Urinary bladder (tissue), 4 donors: ENCODE data around the gene MPRIP. TPM values are rescaled to one million over a fixed set of nuclear protein-coding genes. Genes with fewer than 3 reads are reported as not detected.

Experiments
- DNase-seq: peaks from one replicate; pipeline ENCODE4 v3.0.0-alpha.2; 2015; ENCODE audit errors: extremely low spot score
- H3K27ac ChIP-seq: one replicate; pipeline ENCODE4 v1.5.1; 2013; ENCODE audit warnings: low read depth, mild to moderate bottlenecking, moderate library complexity
- H3K36me3 ChIP-seq: one replicate; pipeline ENCODE4 v1.6.1; 2013; ENCODE audit warnings: mild to moderate bottlenecking, moderate library complexity; ENCODE audit not compliant: insufficient read depth
- H3K4me1 ChIP-seq: one replicate; pipeline ENCODE4 v1.6.1; 2013; ENCODE audit warnings: mild to moderate bottlenecking, moderate library complexity; ENCODE audit not compliant: insufficient read depth
- H3K4me3 ChIP-seq: one replicate; pipeline ENCODE4 v1.5.1; 2013; ENCODE audit warnings: low read depth, low read length
- WGBS: extraction: QIAGEN DNeasy Blood & Tissue Kit; methylation state at CpG from one replicate; pipeline ENCODE4 v1.1.7; 2013; 5-methylcytosine and 5-hydroxymethylcytosine counted together
- polyA plus RNA-seq: library from polyadenylated mRNA; stranded (reverse); fragments of 200-250 nt; gene quantifications from one replicate; pipeline ENCODE4 v1.2.3, GENCODE V29; 2013
- total RNA-seq: library from RNA; depleted of rRNA; stranded (reverse); fragments of >200 nt; gene quantifications from one replicate; pipeline ENCODE4 v1.2.3, GENCODE V29; 2014
- donor health status: healthy with polysubstance abuse.
- donor health status: healthy.

The MPRIP gene
- total and polyA plus RNA-seq, 2 donors = 91.4 to 158 TPM

DNA sequence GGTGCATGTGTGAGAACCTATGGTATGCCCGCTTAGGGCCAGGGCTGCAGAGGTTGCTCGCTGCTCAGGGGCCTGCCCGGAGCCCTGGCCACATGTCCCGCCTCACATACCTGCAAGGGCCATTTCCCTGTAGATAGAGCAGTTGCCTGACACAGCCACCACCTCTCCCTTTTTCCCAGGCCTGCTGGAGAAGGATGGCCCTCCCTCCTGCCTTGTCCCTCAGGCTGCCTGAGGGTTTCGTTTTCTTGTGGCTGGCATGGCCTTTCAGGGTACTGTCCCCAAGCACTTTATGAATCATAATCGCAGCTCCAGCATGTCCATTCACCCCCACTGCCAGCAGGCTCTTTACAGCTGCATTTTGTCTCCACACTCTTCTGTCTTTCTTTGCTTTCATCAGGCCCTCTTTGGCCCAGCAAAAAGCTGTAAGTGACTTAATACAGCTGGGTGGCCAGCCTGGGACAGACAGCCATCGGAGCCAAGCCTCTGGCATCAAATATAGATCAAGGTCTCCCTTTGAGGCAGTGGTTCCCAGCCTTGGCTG is 65.7 kb downstream of the MPRIP start:
- peaks cover 2% of the 10 kb centered on the region for H3K4me1 ChIP-seq

DNA sequence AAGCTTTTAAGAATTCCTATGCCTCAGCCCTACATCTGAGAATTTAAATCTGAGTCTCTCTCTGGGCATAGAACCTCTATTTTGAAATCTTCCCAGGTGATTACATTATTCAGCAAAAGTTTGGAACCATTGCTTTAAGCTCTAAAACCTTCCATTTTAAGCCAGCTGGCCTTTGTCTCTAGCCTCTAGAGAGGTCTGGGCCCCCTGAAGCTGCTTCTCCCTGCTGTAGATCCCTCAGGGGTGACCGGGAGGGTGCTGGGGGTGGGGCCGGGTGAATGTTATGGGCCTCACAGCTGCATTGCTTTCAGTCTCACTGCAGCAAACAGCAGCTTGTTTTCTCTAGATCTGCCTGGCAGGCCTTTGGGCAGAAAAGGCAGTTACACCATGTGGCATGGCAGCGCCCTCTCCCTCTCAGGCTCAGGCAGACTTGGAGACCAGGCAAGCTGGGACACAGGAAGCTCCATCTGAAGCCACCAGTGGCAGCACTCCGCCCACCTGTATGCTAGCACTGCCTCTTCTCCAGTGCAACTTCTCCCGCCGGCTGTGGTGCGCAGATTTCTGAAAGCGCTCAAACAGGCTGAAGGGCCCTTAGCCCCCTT is 66.3 kb downstream of the MPRIP start:
- Histone ChIP-seq H3K4me3 (no peak overlapping the region), H3K27ac (no peak overlapping the region), H3K4me1 (peaks cover 2% of the 10 kb centered on the region), H3K36me3 (no peaks in the 10 kb centered on the region)
- 53% methylated on average over 8 of the region's 8 CpGs for WGBS
- no peak for DNase-seq

More for the DNA sequence above, 65.7 kb downstream of the MPRIP start:
- no peaks in the 10 kb centered on the region for H3K36me3 ChIP-seq
- no peak overlapping the region for H3K4me3 ChIP-seq
- 60% methylated on average over 7 of the region's 7 CpGs for WGBS
- DNase-seq = no peak
- H3K27ac ChIP-seq = no peak overlapping the region

DNA sequence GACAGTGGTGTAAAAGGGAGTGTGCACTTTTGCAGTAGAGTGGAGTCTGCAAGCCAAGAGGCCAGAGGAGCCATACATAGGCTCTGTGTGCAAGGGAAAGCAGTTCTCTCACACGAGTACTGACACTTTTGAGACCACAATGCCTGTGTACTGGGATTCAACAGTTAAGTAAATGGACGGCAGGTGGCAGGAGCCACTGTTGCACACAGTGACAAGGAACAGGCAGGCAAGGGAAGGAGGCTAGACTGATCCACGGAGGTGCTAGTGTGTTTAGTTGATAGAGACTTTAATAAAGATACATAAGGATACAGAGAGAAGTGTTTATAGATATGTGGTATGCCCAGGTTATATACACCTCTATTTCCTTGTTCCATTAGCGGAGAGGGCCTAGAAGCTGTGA is 67.0 kb downstream of the MPRIP start:
- Histone ChIP-seq H3K4me1 (peaks cover 2% of the 10 kb centered on the region), H3K27ac (no peak overlapping the region), H3K4me3 (no peak overlapping the region), H3K36me3 (no peaks in the 10 kb centered on the region)
- DNase-seq = no peak
- 56% methylated on average over 4 of the region's 4 CpGs for WGBS

DNA sequence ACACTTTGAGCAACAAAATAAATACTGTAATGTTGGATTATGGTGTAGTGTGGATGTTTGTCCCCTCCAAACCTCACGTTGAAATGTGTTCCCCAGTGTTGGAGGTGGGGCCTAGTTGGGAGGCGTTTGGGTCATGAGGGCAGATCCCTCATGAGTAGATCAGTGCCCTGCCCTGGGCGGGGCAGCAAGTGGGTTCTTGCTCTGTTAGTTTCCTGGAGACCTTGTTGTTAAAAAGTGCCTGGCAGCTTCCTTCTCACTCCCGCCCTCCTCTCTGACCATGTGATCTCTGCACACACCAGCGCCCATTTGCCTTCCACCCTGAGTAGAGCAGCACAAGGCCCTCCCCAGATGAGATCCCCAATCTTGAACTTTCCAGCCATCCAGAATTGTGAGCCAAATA is 67.7 kb downstream of the MPRIP start:
- H3K27ac ChIP-seq = no peak overlapping the region
- no peak overlapping the region for H3K4me3 ChIP-seq
- peaks cover 5% of the 10 kb centered on the region for H3K4me1 ChIP-seq
- 56% methylated on average over 5 of the region's 5 CpGs for WGBS
- no peaks in the 10 kb centered on the region for H3K36me3 ChIP-seq
- DNase-seq = no peak

DNA sequence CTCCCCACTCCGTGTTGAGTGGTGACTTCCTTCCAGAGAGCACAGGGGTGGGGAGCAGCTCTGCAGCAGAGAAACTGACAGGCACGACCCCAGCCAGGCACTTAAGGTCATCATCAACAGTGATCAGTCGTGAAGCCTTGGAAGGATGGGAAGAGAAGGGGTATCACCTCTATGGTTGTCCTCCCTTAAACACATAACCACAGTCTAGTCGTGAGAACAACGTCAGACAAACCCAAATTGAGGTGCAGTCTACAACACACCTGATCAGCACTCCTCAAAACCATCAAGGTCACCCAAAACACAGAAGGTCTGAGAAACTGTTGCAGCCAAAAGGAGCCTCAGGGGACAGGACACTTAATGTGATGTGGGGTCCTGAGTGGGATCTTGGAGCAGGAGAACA is 68.3 kb downstream of the MPRIP start:
- H3K4me1 ChIP-seq = peaks cover 5% of the 10 kb centered on the region
- H3K36me3 ChIP-seq = no peaks in the 10 kb centered on the region
- DNase-seq = no peak
- H3K4me3 ChIP-seq = no peak overlapping the region
- H3K27ac ChIP-seq = no peak overlapping the region
- 68% methylated on average over 5 of the region's 5 CpGs for WGBS

DNA sequence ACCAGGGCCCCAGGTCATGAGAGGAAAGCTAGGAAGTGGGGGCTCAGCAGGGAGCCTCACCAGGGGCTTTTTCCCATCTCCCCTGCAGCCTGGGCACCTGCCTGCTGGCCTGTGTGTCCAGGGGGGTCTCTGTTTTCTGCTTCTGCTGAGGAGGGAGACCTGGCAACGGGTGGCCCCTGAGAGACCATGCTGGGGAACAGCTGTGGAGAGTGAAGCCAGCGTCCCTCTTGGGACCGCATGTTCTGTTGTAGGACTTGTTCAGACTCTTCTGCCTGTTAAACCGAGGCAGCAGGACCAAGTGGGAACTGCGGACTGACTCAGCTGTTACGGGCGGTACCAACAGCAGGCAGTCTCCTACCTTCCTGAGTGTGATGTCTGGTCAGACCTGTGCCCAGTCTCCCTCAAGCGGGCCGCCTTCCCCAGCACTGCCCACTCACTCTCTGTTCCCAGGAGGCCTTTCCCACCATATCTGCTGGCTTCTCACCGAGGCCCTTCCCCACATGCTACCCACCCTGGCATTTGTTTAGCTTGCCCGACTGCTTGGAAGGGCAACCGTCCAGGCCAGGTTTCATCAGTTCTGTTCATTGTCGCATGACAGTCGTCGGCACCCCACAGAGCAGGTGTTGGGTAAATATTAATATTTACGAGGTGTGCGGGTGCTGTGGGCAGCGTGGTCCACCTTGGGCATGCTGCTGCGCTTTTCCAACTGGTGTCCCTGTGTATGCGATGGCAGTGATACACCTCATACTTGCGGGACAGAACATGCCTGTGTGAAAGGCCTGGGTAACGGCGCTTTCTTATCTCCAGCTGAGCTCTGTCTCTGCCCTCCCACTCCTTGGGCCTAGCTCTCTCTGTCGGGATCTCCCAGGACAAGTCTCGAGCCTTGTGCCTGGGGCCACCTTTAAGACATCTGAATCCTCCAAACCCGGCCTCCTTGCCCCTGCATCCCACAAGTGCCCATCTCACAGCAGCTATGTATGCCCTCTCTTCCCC is 69.4 kb downstream of the MPRIP start:
- no peak for DNase-seq
- H3K36me3 ChIP-seq = no peaks in the 10 kb centered on the region
- H3K4me3 ChIP-seq = no peak overlapping the region
- no peak overlapping the region for H3K27ac ChIP-seq
- peaks cover 5% of the 10 kb centered on the region for H3K4me1 ChIP-seq
- WGBS = 81% methylated on average over 26 of the region's 26 CpGs

DNA sequence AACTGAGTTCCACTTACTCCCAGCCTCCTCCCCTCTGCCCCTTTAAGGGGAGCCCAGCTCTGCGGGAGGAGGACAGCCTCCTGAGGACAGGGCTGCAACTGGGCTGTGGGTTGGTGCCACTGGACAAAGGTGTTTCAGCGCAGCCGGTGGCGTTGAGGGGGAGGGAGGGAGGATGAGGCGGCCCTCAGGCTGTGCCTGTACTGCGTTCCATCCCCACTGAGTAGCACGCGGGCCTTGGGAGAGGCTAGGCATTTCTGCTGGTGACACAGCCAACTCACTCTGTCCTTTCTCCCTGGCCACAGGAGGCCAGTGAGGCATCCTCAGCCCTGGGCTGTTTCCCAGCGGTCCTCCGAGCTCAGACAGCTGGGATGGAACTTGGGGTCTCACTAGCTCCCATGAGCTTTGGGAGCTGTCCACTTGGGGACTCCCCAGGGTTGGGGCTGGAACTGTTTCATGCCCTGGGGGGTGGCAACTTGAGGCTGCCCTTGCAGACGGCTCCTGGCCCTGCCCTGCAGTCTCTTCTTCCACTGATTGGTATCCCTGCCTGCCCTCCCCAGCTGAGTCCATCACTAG is 70.5 kb downstream of the MPRIP start:
- Histone ChIP-seq H3K4me1 (peaks cover 5% of the 10 kb centered on the region), H3K4me3 (no peak overlapping the region), H3K27ac (no peak overlapping the region), H3K36me3 (no peaks in the 10 kb centered on the region)
- DNase-seq = no peak
- 85% methylated on average over 11 of the region's 11 CpGs for WGBS

DNA sequence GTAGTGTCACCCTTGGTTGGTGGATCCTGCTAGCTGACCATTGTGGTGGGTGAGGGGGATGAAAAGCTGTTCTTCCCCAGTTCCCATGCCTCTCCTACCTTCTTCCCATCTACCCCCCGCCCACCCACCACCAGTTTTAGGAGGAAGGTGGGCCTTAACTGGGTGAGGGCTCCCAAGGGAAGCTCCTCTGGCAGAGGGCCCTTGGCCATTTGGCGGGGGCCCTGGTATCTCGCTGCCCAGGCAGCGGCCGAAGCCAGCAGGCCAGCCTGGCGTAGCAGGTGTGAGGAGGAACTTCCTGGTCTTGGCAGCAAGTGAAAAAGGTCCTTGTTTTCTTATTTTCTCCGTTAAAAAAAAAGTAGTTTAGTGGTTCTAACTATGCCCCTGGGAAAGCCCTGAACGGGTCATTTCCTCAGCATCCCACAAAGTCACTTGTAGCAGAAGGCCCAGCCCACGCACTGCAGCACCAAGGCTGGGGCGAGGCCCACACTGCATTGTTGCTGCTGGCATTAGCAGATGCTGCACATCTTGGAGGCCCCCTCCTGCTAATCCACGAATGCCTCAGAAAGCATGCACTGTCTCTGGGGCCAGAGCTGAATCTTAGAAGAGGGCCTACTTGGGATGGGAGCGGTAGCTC is 72.5 kb downstream of the MPRIP start:
- H3K4me3 ChIP-seq = no peak overlapping the region
- H3K4me1 ChIP-seq = peaks cover 2% of the 10 kb centered on the region
- H3K36me3 ChIP-seq = no peaks in the 10 kb centered on the region
- no peak for DNase-seq
- H3K27ac ChIP-seq = no peak overlapping the region
- WGBS = 74% methylated on average over 12 of the region's 12 CpGs

DNA sequence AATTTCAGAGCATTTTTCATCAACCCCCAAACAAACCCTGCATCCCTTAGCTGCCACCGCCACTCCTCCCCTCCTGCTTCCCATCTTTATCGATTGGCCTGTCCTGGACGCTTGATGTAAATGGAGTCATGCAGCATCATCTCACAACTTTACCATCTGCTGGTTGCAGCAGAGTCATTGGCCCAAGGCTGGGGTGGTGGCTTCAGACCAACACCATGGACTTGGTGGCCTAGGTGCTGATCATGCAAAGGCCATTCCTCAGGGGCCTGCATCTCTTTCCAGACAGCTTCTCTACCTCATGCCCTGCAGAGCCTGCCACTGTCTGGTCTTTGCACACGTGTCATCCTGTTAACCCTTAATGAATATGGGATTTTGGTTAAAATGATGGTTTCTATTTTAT is 73.4 kb downstream of the MPRIP start:
- peaks cover 2% of the 10 kb centered on the region for H3K4me1 ChIP-seq
- H3K36me3 ChIP-seq = no peaks in the 10 kb centered on the region
- no peak for DNase-seq
- H3K27ac ChIP-seq = no peak overlapping the region
- 84% methylated on average over 4 of the region's 4 CpGs for whole genome bisulfite sequencing
- no peak overlapping the region for H3K4me3 ChIP-seq

DNA sequence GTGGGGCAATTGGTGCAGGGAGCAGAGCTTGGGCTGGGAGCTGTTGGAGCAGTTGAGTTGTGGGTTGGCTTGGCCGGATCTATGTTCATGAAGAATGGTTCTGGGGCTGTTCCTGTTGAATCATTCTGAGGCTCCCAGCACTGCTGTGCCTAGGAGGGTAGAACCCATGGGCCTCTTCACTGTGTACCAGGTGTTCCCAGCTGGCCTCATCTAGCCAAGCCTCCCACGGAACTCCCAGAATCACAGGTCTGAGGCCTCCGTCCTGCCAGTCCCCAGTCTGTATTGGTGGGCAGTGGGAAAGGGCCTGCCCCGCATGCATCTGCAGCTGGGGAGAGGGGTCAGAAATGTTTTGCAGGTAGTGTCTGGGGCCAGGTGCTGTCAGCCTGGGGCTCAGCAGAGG is 74.1 kb downstream of the MPRIP start:
- H3K4me3 ChIP-seq = no peak overlapping the region
- H3K36me3 ChIP-seq = no peaks in the 10 kb centered on the region
- 83% methylated on average over 4 of the region's 4 CpGs for WGBS
- H3K4me1 ChIP-seq = peaks cover 2% of the 10 kb centered on the region
- no peak for DNase-seq
- H3K27ac ChIP-seq = no peak overlapping the region

DNA sequence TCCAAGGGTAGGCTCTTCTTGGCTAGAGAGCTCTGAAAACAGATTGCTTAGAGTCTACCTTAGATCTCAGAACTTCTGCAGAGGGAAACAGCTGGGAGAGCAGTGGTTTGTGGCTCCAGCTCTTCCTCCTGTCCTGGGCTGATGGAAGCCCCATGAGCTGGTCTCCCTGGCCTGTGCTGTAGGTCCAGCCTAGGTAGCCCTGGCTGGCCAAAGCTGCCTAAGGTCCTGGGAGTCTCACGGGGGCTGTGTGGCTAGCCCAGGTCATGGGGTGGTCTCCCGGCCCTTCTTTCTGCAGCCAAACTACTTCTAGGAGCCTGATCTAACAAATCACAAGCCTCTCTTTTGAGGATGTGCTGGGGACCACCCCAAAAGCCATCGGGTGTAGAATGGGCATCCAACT is 75.7 kb downstream of the MPRIP start:
- no peak overlapping the region for H3K4me3 ChIP-seq
- 94% methylated on average over 3 of the region's 3 CpGs for WGBS
- no peak overlapping the region for H3K27ac ChIP-seq
- peaks cover 2% of the 10 kb centered on the region for H3K4me1 ChIP-seq
- H3K36me3 ChIP-seq = no peaks in the 10 kb centered on the region
- no peak for DNase-seq

DNA sequence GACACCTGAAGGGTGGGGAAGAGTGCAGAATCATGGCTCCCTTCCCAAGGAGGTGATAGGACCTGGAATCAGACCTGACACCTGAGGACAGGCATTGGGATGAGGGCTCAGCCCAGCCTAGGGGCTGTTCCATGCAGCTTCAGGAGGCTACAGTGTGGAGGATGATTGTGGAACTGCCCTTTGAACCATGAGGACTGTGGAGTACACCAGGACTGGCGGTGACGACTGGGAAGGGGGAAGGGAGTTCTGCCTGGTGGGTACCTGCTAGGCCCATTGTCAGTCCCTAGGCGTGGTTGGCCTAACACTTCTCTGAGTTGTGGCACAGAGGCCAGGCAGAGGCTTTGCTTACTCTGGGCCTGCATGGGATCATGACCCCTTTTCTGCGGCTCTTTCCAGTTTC is 76.1 kb downstream of the MPRIP start:
- DNase-seq = no peak
- no peak overlapping the region for H3K4me3 ChIP-seq
- peaks cover 2% of the 10 kb centered on the region for H3K4me1 ChIP-seq
- no peaks in the 10 kb centered on the region for H3K36me3 ChIP-seq
- WGBS = 85% methylated on average over 4 of the region's 4 CpGs
- peak overlapping the region; percentile 63 for H3K27ac ChIP-seq

DNA sequence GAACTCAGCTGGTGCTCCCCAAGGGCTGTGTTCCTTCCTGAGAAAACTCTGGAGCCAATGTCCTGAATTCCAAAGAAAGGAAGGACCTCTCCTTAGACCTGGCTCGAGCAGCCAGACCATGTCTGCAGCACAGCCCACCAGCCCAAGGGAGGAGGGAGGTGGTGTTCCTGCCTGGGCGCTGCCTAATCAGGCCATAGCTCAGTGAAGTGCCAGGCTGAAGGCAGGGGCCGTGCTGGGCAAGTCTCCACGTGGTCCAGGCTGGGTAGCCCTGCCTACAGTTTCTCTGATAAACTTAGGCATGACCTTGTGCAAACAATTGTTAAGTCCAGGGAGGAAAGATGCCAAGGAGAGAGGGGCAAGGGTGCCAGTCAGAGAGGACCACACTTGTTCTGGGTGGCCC is 76.8 kb downstream of the MPRIP start:
- 42% methylated on average over 4 of the region's 4 CpGs for WGBS
- Histone ChIP-seq H3K4me1 (peaks cover 2% of the 10 kb centered on the region), H3K27ac (peak overlapping the region; percentile 63)

More for the DNA sequence above, 76.8 kb downstream of the MPRIP start:
- no peak overlapping the region for H3K4me3 ChIP-seq
- DNase-seq = no peak
- no peaks in the 10 kb centered on the region for H3K36me3 ChIP-seq
